Stimulated activated CD8-positive, alpha-beta memory T cell treated with anti-CD3 and anti-CD28 coated beads, Interleukin-7, amount 100 ng/mL, for 24 hours (primary cell): ENCODE results near the gene ACAA2.

Source experiments
- DNase-seq: peaks from one replicate; pipeline ENCODE4 v3.0.0-alpha.2; 2020; ENCODE audit warnings: low read depth

Gene ACAA2, protein sequence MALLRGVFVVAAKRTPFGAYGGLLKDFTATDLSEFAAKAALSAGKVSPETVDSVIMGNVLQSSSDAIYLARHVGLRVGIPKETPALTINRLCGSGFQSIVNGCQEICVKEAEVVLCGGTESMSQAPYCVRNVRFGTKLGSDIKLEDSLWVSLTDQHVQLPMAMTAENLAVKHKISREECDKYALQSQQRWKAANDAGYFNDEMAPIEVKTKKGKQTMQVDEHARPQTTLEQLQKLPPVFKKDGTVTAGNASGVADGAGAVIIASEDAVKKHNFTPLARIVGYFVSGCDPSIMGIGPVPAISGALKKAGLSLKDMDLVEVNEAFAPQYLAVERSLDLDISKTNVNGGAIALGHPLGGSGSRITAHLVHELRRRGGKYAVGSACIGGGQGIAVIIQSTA

GRCh38 chr18:49813319-49814146 is at the start of gene ACAA2:
Gene ACAA2 (minus strand): TSS chr18:49813533. CDS start chr18:49813484, 49 bp downstream.
- DNase-seq = peak; percentile 63

GRCh38 chr18:49862656-49863385 is 49.5 kb upstream of the ACAA2 start:
- DNase-seq = no peak

DNA sequence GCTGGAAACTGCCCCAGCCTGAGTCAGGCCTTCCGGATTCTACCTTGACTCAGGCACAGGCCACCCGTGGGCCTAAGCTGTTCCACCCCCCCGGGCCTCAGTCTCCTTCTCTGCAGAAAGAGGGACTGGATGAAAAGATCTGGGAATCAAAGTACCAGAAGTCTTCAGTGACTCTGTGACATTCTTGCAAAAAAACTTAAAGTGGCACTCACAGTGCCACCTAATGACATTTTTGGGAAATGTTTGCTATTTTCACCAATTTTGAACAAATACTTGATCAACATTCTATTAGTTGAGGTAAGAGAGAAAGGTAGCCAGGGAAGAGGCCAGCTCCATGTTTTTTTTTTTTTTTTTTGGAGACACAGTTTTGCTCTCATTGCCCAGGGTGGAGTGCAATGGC is 48.3 kb upstream of the ACAA2 start:
- no peak for DNase-seq

DNA sequence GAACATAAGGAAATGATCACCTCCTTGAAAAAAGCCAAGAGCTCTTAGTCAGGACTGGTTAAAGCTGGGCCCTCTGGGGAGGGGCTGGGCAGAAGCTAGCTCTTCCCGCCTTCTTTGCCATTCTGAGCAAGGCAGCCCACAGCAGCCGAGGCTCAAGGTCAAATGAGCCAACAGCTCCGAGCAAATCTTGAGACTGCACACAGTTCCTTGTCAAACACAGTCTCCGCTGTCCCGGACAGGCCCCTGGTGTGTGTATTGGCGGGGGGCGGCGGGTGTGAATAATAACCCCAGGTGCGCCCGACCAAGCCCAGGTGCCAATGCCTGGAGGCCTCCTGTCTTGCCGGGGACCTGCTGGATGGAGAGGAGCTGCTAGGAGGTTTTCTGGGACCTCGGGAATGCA is 46.4 kb upstream of the ACAA2 start:
- no peak for DNase-seq

GRCh38 chr18:49859021-49859359 is 45.7 kb upstream of the ACAA2 start:
- DNase-seq = no peak

DNA sequence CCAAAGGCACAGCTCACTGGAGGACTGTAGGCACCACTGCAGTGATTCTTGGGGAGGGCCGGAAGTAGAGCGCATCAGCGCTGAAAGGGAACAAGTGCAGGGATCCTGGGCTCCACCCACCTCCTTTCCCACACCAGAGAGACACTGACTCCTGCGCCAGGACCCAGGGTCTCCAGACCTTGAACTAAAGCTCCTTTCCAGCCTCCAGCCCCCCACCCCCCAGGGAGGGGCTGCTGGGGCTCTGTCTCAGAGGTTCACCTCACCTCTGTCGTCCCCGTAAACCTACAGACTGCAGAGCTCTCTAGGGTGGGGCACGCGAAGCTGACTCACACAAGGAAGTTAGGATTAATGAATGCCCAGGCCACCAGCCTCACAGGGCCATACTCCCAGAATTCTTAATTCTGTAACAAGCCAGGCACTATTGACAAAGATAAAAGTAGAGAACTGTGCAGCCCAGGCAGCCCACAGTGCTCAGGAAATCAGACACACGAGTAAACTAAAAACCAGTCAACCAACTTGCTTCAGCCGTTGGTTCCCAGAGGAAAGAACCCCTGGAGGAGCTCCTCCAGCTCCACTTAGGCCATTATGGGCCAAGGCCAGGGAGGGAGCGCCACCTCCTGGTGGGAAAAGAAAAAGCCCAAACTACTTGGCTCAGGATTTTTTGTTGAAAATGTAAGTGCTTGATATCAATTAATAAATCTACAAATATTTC is 45.1 kb upstream of the ACAA2 start:
- DNase-seq = peak; percentile 26

- no peak for DNase-seq
Observed at GRCh38 chr18:49857708-49858107, 44.4 kb upstream of the ACAA2 start.

GRCh38 chr18:49856496-49856895 is 43.2 kb upstream of the ACAA2 start:
- DNase-seq = no peak

DNA sequence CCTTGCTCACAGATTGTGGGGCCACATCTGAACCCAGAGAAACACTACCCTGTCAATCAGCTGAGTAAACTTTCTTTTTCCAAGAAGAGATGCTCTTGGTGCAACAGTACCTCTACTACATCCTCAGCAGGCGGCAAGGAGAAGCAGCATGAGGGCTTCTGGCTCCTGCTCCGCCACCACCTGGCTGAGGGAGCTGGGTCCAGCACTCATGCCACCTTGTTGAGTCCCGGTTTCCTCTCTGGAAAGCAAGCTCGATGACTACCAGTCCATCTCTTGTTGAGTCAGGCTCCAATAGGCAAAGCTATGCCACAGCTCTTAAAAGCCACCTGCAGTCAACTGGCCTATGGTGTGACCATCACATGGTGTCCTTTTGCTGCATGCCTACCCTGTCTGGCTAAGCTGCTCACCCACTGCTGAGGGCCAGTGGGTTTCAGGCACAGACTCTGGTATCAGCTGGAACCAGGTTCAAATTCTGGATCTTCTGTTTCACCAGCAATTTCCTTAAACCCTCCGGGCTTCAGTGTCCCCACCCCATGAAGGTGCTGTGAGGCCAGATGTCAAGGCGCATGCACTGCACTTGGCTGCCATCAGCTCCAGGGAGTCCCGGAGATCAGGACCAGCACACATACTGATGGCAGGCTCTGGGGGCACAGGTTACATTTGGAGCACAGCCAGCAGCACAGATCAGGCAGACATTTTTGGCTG is 42.5 kb upstream of the ACAA2 start:
- no peak for DNase-seq

DNA sequence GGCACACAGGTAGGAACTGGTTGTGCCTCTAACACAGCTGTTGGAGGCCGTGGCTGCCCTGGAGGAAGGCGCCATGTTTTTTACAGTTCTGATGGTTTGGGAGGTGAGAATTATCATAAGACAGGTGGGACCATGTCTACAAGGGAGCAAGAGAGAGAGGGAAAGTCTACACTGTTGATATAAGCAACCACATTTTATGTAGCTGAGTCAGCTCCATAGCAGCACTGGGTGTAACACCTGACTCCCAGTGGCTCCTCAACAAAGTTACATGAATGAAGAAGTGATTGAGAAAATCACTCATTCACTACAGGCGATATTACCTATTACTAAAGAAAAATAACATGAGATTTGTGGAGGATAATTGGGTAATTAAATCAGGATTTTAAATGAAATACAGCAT is 41.3 kb upstream of the ACAA2 start:
- DNase-seq = no peak

- no peak for DNase-seq
Observed at GRCh38 chr18:49853436-49853835, 40.1 kb upstream of the ACAA2 start.

- no peak for DNase-seq
Observed at GRCh38 chr18:49853011-49853410, 39.7 kb upstream of the ACAA2 start.

GRCh38 chr18:49851624-49852023 is 38.3 kb upstream of the ACAA2 start:
- no peak for DNase-seq

- DNase-seq = no peak
Observed at GRCh38 chr18:49850636-49851035, 37.3 kb upstream of the ACAA2 start.

GRCh38 chr18:49849331-49850217 is 36.2 kb upstream of the ACAA2 start:
- no peak for DNase-seq

- DNase-seq = no peak
Observed at GRCh38 chr18:49848115-49848514, 34.8 kb upstream of the ACAA2 start.

DNA sequence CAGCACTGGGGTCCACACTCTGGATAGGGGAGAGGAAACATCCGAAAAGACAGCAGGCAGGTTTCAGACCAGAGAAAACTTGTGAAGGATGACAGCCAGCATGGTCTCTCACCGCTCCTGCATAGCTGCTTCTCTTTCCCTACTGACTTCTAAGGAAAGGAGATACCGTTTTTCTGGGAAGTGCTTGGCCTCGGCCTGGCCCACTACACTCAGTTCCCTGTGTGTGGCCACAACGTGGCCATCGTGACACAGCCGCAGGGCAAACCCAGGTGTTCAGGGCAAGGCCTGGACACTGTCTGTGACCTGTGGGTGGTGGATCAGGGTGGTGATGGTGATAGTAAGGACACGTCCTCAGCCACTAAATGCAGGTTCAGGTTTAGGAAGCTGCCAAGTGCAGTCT is 34.2 kb upstream of the ACAA2 start:
- DNase-seq = no peak

GRCh38 chr18:49846718-49847470 is 33.6 kb upstream of the ACAA2 start:
- DNase-seq = no peak

DNA sequence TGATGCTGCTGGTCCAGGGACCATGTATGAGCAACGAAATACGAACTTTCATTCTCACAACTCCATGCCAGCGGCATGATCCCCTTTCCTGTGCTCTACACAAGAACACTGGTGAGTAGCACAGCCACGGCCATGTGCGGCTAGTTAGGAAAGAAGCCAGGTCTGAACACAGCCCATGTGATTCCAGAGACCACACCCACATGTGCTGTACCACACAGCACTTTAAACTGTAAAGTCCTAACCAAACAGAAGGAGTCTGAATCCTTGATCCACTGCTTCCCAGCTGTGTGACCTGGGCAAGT is 33.0 kb upstream of the ACAA2 start:
- no peak for DNase-seq
